Duodenal mucosa (tissue), 2 donors: Measurements from ENCODE around the gene CEP41.

Source experiments
- H3K27ac ChIP-seq: one replicate; pipeline ENCODE4 v1.7.0; 2013; ENCODE audit warnings: low read depth, low read length
- H3K27me3 ChIP-seq, 2 donors: one replicate each; pipeline ENCODE4 v1.7.0; 2013; ENCODE audit warnings: low read length in 2 of 2, control low read depth in 1 of 2; ENCODE audit not compliant: insufficient read depth in 2 of 2, control insufficient read depth in 1 of 2
- H3K36me3 ChIP-seq, 2 donors: one replicate each; pipeline ENCODE4 v1.7.0; 2013; ENCODE audit warnings: low read length in 2 of 2, control low read depth in 1 of 2; ENCODE audit not compliant: insufficient read depth in 2 of 2, control insufficient read depth in 1 of 2
- H3K4me1 ChIP-seq, 2 donors: one replicate each; pipeline ENCODE4 v1.7.0; 2013; ENCODE audit warnings: low read length in 2 of 2, control low read depth in 1 of 2; ENCODE audit not compliant: insufficient read depth in 2 of 2, control insufficient read depth in 1 of 2
- H3K4me3 ChIP-seq, 2 donors: one replicate each; pipeline ENCODE4 v1.7.0; 2013; ENCODE audit warnings: low read length in 2 of 2, low read depth in 1 of 2
- H3K9ac ChIP-seq, 2 donors: one replicate each; pipeline ENCODE4 v1.7.0; 2013; ENCODE audit warnings: low read length in 2 of 2, low read depth in 1 of 2
- H3K9me3 ChIP-seq, 2 donors: one replicate each; pipeline ENCODE4 v1.7.0; 2013; ENCODE audit warnings: low read length in 2 of 2, control low read depth in 1 of 2; ENCODE audit not compliant: control insufficient read depth in 1 of 2

CEP41 gene

GRCh38 chr7:130423501-130424037 is 17.2 kb downstream of the CEP41 start:
- Histone ChIP-seq H3K36me3 (no peaks in the 10 kb centered on the region), H3K27ac (no peak overlapping the region)

GRCh38 chr7:130421684-130422083 is 19.1 kb downstream of the CEP41 start:
- Histone ChIP-seq H3K27me3 (no peaks in the 10 kb centered on the region), H3K4me1 (no peaks in the 10 kb centered on the region), H3K4me3 (no peak overlapping the region), H3K27ac (no peak overlapping the region), H3K36me3 (no peaks in the 10 kb centered on the region), H3K9me3 (no peaks in the 10 kb centered on the region), H3K9ac (no peak overlapping the region)

More at GRCh38 chr7:130423501-130424037, 17.2 kb downstream of the CEP41 start:
- no peak overlapping the region for H3K9ac ChIP-seq
- no peaks in the 10 kb centered on the region for H3K4me1 ChIP-seq
- H3K4me3 ChIP-seq, result no peak overlapping the region
- H3K9me3 ChIP-seq, result no peaks in the 10 kb centered on the region
- no peaks in the 10 kb centered on the region for H3K27me3 ChIP-seq

- H3K4me3 ChIP-seq, result no peak overlapping the region
These were observed 19.8 kb downstream of the CEP41 start for GRCh38 chr7:130420943-130421578.

GRCh38 chr7:130419658-130420057 is 21.2 kb downstream of the CEP41 start:
- Histone ChIP-seq H3K4me3 (no peak overlapping the region), H3K36me3 (no peaks in the 10 kb centered on the region), H3K9ac (no peak overlapping the region), H3K9me3 (no peaks in the 10 kb centered on the region), H3K27me3 (no peaks in the 10 kb centered on the region), H3K4me1 (no peaks in the 10 kb centered on the region), H3K27ac (no peak overlapping the region)

More at GRCh38 chr7:130420943-130421578, 19.8 kb downstream of the CEP41 start:
- Histone ChIP-seq H3K27ac (no peak overlapping the region), H3K27me3 (no peaks in the 10 kb centered on the region), H3K4me1 (no peaks in the 10 kb centered on the region), H3K9me3 (no peaks in the 10 kb centered on the region), H3K36me3 (no peaks in the 10 kb centered on the region), H3K9ac (no peak overlapping the region)

- Histone ChIP-seq H3K4me3 (no peak overlapping the region), H3K9ac (no peak overlapping the region), H3K27me3 (no peaks in the 10 kb centered on the region), H3K36me3 (no peaks in the 10 kb centered on the region), H3K9me3 (no peaks in the 10 kb centered on the region), H3K4me1 (no peaks in the 10 kb centered on the region), H3K27ac (no peak overlapping the region)
These were observed 22.5 kb downstream of the CEP41 start for GRCh38 chr7:130418306-130418705.

GRCh38 chr7:130417213-130417612 is 23.6 kb downstream of the CEP41 start:
- no peak overlapping the region for H3K27ac ChIP-seq
- no peak overlapping the region for H3K9ac ChIP-seq
- H3K36me3 ChIP-seq, result no peaks in the 10 kb centered on the region
- no peaks in the 10 kb centered on the region for H3K27me3 ChIP-seq
- H3K9me3 ChIP-seq, result no peaks in the 10 kb centered on the region
- H3K4me3 ChIP-seq, result no peak overlapping the region
- H3K4me1 ChIP-seq, result no peaks in the 10 kb centered on the region

- H3K27ac ChIP-seq, result no peak overlapping the region
- H3K4me1 ChIP-seq, result no peaks in the 10 kb centered on the region
- H3K9ac ChIP-seq, result no peak overlapping the region
- no peaks in the 10 kb centered on the region for H3K36me3 ChIP-seq
- H3K27me3 ChIP-seq, result no peaks in the 10 kb centered on the region
- H3K4me3 ChIP-seq, result no peak overlapping the region
- H3K9me3 ChIP-seq, result no peaks in the 10 kb centered on the region
These were observed 25.8 kb downstream of the CEP41 start for GRCh38 chr7:130415006-130415405.

- H3K27me3 ChIP-seq, result no peaks in the 10 kb centered on the region
- H3K4me1 ChIP-seq, result no peaks in the 10 kb centered on the region
- no peak overlapping the region for H3K27ac ChIP-seq
- no peaks in the 10 kb centered on the region for H3K9me3 ChIP-seq
- no peak overlapping the region for H3K4me3 ChIP-seq
- no peaks in the 10 kb centered on the region for H3K36me3 ChIP-seq
- no peak overlapping the region for H3K9ac ChIP-seq
These were observed 27.6 kb downstream of the CEP41 start for GRCh38 chr7:130413201-130413600.

- H3K9me3 ChIP-seq, result no peaks in the 10 kb centered on the region
- H3K27ac ChIP-seq, result no peak overlapping the region
- H3K27me3 ChIP-seq, result no peaks in the 10 kb centered on the region
- H3K4me1 ChIP-seq, result no peaks in the 10 kb centered on the region
- H3K4me3 ChIP-seq, result no peak overlapping the region
- H3K9ac ChIP-seq, result no peak overlapping the region
- no peaks in the 10 kb centered on the region for H3K36me3 ChIP-seq
These were observed 29.8 kb downstream of the CEP41 start for GRCh38 chr7:130410868-130411541.

GRCh38 chr7:130409712-130410072 is 31.1 kb downstream of the CEP41 start:
- Histone ChIP-seq H3K4me1 (no peaks in the 10 kb centered on the region), H3K36me3 (no peaks in the 10 kb centered on the region), H3K27me3 (no peaks in the 10 kb centered on the region), H3K9ac (no peak overlapping the region), H3K27ac (no peak overlapping the region), H3K9me3 (no peaks in the 10 kb centered on the region), H3K4me3 (no peak overlapping the region)
